HCT116 (cell line): ENCODE data around the gene BLOC1S3. TPM values are rescaled to one million over a fixed set of nuclear protein-coding genes. Genes with fewer than 3 reads are reported as not detected.

Experiments used
- ATAC-seq: fragments of 200-7000 bp; cut with Tn5 transposase; 2 replicates; pipeline ENCODE4 v1.9.1; 2020; ENCODE audit warnings: mild to moderate bottlenecking, moderate library complexity
- BruUV-seq: library from RNA; stranded (reverse); fragments of 400-500 nt; replicated peaks from 2 replicates; lab custom pipeline; 2021; lab: Mats Ljungman, UMichigan
- CTCF ChIA-PET: fragments of 300-600 bp; sonication (Branson Sonifier 250); formaldehyde crosslinking; loops from one replicate; lab custom pipeline; 2021; ENCODE audit warnings: antibody characterized with exemption; lab: Charles Lee
- POLR2A ChIA-PET: fragments of 300-600, 350-600 bp; sonication (Branson Sonifier 250); formaldehyde crosslinking; loops from one replicate; lab custom pipeline; 2021; ENCODE audit warnings: antibody characterized with exemption; lab: Charles Lee
- RAD21 ChIA-PET, 2 experiments: fragments of 300-600 bp; sonication (Branson Sonifier 250); formaldehyde crosslinking; loops; one replicate each; lab custom pipeline; 2023; ENCODE audit warnings: low total read pairs in 2 of 2; ENCODE audit not compliant: uncharacterized antibody in 2 of 2, unreplicated experiment in 2 of 2, low non-redundant PET in 1 of 2; lab: Charles Lee
- DNase-seq: peaks from one replicate; pipeline ENCODE4 v3.0.0-alpha.2; 2010; ENCODE audit warnings: low read depth, low spot score
- H2AFZ ChIP-seq: fragments of 200-600 bp; shearing (Covaris generic), sonication (generic); 2 replicates; pipeline ENCODE4 v1.6.1; 2017; ENCODE audit warnings: low read depth, mixed run types, mixed read lengths, antibody characterized with exemption, low read length; ENCODE audit not compliant: poor library complexity, severe bottlenecking
- H3K27ac ChIP-seq: 2 replicates; pipeline ENCODE4 v1.5.1; 2012; ENCODE audit warnings: low read depth, low read length
- H3K27me3 ChIP-seq: fragments of 200-600 bp; sonication (generic); 2 replicates; pipeline ENCODE4 v1.6.1; 2016; ENCODE audit warnings: mixed run types, low read length, mixed read lengths; ENCODE audit not compliant: insufficient read depth
- H3K36me3 ChIP-seq, 2 experiments: fragments of 200-500 bp in 1 of 2; fragments of 200-600 bp in 1 of 2; sonication (Bioruptor generic) in 1 of 2; sonication (generic) in 1 of 2; 2 replicates each; pipeline versions ENCODE4 v1.5.1 to v1.6.1; 2014 to 2016; ENCODE audit warnings: low read length in 2 of 2, inconsistent platforms in 1 of 2, mixed read lengths in 1 of 2, mixed run types in 1 of 2; ENCODE audit not compliant: insufficient read depth in 2 of 2, control insufficient read depth in 1 of 2
- H3K4me1 ChIP-seq, 2 experiments: fragments of 200-600 bp in 1 of 2; sonication (generic) in 1 of 2; 2 replicates each; pipeline versions ENCODE4 v1.5.1 to v1.6.1; 2012 to 2017; ENCODE audit warnings: low read length in 2 of 2, inconsistent platforms in 1 of 2, mild to moderate bottlenecking in 1 of 2, mixed read lengths in 1 of 2, mixed run types in 1 of 2, moderate library complexity in 1 of 2; ENCODE audit not compliant: insufficient read depth in 2 of 2, control insufficient read depth in 1 of 2
- H3K4me2 ChIP-seq: fragments of 200-600 bp; sonication (generic); 2 replicates; pipeline ENCODE4 v1.6.1; 2017; ENCODE audit warnings: mixed run types, low read length, mixed read lengths
- H3K4me3 ChIP-seq, 2 experiments: fragments of 200-600 bp in 1 of 2; sonication (generic) in 1 of 2; replicated peaks in 1 of 2; 2 replicates each; pipeline ENCODE4 v1.5.1; 2011 to 2016; ENCODE audit warnings: low read length in 2 of 2, control low read depth in 1 of 2, low read depth in 1 of 2, mild to moderate bottlenecking in 1 of 2, mixed read lengths in 1 of 2, mixed run types in 1 of 2
- H3K79me2 ChIP-seq: fragments of 200-600 bp; sonication (generic); 2 replicates; pipeline ENCODE4 v1.6.1; 2017; ENCODE audit warnings: mild to moderate bottlenecking, mixed run types, low read length, moderate library complexity, mixed read lengths; ENCODE audit not compliant: insufficient read depth
- H3K9ac ChIP-seq: fragments of 200-600 bp; sonication (generic); 2 replicates; pipeline ENCODE4 v1.6.1; 2016; ENCODE audit warnings: low read length, mixed read lengths
- H3K9me2 ChIP-seq: fragments of 200-600 bp; sonication (generic), shearing (Covaris generic); 2 replicates; pipeline ENCODE4 v1.6.1; 2017; ENCODE audit warnings: mixed run types, mild to moderate bottlenecking, moderate library complexity; ENCODE audit not compliant: insufficient read depth
- H3K9me3 ChIP-seq, 2 experiments: fragments of 200-500 bp in 1 of 2; fragments of 200-600 bp in 1 of 2; sonication (Bioruptor generic) in 1 of 2; sonication (generic) in 1 of 2; 2 replicates each; pipeline ENCODE4 v1.6.1; 2014 to 2017; ENCODE audit warnings: low read length in 2 of 2, mixed read lengths in 2 of 2, inconsistent platforms in 1 of 2, low read depth in 1 of 2, mild to moderate bottlenecking in 1 of 2, mixed run types in 1 of 2, moderate library complexity in 1 of 2; ENCODE audit not compliant: control insufficient read depth in 1 of 2, insufficient read depth in 1 of 2
- H4K20me1 ChIP-seq: fragments of 200-600 bp; sonication (generic), shearing (Covaris generic); 2 replicates; pipeline ENCODE4 v1.6.1; 2017; ENCODE audit warnings: mixed run types, mild to moderate bottlenecking, moderate library complexity; ENCODE audit not compliant: insufficient read depth
- CBX3 ChIP-seq: IDR thresholded peaks from 2 replicates; pipeline ENCODE4 v1.6.1; 2012; ENCODE audit warnings: low read depth
- EGR1 ChIP-seq: IDR thresholded peaks from 2 replicates; pipeline ENCODE4 v1.6.1; 2012; ENCODE audit warnings: low read depth
- EZH2phosphoT487 ChIP-seq: fragments of 200-600 bp; IDR thresholded peaks from 2 replicates; pipeline ENCODE4 v1.6.1; 2018; ENCODE audit warnings: antibody characterized with exemption, borderline replicate concordance
- TCF7L2 ChIP-seq: IDR thresholded peaks from 2 replicates; pipeline ENCODE4 v1.7.0; 2011; ENCODE audit warnings: borderline replicate concordance, inconsistent platforms; ENCODE audit not compliant: insufficient read depth, insufficient read length; ENCODE audit errors: extremely low read depth
- YY1 ChIP-seq: IDR thresholded peaks from 2 replicates; pipeline ENCODE4 v1.6.1; 2011; ENCODE audit warnings: low read length, low read depth, moderate library complexity, mild to moderate bottlenecking; ENCODE audit not compliant: insufficient replicate concordance; ENCODE audit errors: extremely low read depth
- ZFX ChIP-seq: fragments of 450-650 bp; IDR thresholded peaks from 2 replicates; pipeline ENCODE4 v1.6.1; 2017
- ZNF274 ChIP-seq: fragments of 200-500 bp; sonication (Bioruptor generic); IDR thresholded peaks from 2 replicates; pipeline ENCODE4 v1.6.1; 2014; ENCODE audit warnings: mild to moderate bottlenecking, low read depth, low read length, inconsistent platforms
- intact Hi-C: fragments of 100-400 bp; cut with micrococcal nuclease; formaldehyde crosslinking; loops from 2 replicates; pipeline ENCODE4 v1.10.0; 2022
- total RNA-seq: library from RNA; stranded (reverse); gene quantifications from one replicate; pipeline ENCODE4 v1.2.1, GENCODE V29; 2021; ENCODE audit not compliant: unreplicated experiment
- TF ChIP-seq, protein P1 (sequence below), 3 experiments: fragments of 200-600 bp in 1 of 3; sonication (generic) in 1 of 3; IDR thresholded peaks in 2 of 3; conservative IDR thresholded peaks in 1 of 3; 2 replicates each; pipeline ENCODE4 v1.5.1; 2012 to 2017; ENCODE audit warnings: low read depth in 2 of 3, low read length in 2 of 3, antibody characterized with exemption in 1 of 3, borderline replicate concordance in 1 of 3, control low read depth in 1 of 3, mild to moderate bottlenecking in 1 of 3, mixed read lengths in 1 of 3, mixed run types in 1 of 3, moderate library complexity in 1 of 3; ENCODE audit not compliant: insufficient read depth in 1 of 3

BLOC1S3 gene
- total RNA-seq, 1 experiment from 2014 or later, result 12.2 TPM

DNA sequence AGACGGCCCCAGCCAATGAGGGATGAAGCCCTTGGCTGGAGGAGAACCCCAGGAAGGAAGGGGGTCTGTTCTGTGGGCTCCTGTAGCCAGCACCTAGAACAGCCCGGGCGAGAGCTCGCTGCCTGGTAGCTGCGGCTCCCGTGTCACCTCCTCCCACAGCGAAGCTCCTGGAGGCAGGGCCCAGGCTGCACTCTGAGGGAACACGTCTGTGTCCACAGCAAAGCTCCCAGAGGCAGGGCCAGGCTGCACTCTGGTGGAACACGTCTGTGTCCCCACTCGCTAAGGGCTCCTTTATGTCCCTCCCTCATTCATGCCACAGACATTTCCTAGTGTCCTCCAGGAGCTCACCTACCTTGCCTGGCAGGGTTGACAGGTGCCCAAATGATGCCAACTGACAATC is 9.0 kb upstream of the BLOC1S3 start:
- no peaks in the 10 kb centered on the region for H3K9me2 ChIP-seq
- no peaks in the 10 kb centered on the region for H3K27me3 ChIP-seq
- ChIA-PET RAD21 (interaction anchor here in 1 of 2 experiments (0.9 kb wide), 1 partner anchor 15 kb away, joined by 3 read pairs; no protein-coding TSS in a partner anchor), CTCF (no interaction called here), POLR2A (no interaction called here)
- no peaks in the 10 kb centered on the region for H4K20me1 ChIP-seq
- ATAC-seq (no peak), DNase-seq (no peak)
- no peak overlapping the region for H3K4me2 ChIP-seq
- peaks cover 9 to 20% of the 10 kb centered on the region in 2 experiments for H3K4me1 ChIP-seq
- H3K4me3 ChIP-seq, result no peak overlapping the region
- H2AFZ ChIP-seq, result no peak overlapping the region
- H3K9ac ChIP-seq, result no peak overlapping the region
- H3K79me2 ChIP-seq, result no peaks in the 10 kb centered on the region
- intact Hi-C loops, result loop anchor here (10.0 kb wide), 1 partner anchor 75 kb away; the partner anchor contains the start of gene PPP1R37
- no peaks in the 10 kb centered on the region for H3K9me3 ChIP-seq
- TF ChIP-seq, protein P1, sequence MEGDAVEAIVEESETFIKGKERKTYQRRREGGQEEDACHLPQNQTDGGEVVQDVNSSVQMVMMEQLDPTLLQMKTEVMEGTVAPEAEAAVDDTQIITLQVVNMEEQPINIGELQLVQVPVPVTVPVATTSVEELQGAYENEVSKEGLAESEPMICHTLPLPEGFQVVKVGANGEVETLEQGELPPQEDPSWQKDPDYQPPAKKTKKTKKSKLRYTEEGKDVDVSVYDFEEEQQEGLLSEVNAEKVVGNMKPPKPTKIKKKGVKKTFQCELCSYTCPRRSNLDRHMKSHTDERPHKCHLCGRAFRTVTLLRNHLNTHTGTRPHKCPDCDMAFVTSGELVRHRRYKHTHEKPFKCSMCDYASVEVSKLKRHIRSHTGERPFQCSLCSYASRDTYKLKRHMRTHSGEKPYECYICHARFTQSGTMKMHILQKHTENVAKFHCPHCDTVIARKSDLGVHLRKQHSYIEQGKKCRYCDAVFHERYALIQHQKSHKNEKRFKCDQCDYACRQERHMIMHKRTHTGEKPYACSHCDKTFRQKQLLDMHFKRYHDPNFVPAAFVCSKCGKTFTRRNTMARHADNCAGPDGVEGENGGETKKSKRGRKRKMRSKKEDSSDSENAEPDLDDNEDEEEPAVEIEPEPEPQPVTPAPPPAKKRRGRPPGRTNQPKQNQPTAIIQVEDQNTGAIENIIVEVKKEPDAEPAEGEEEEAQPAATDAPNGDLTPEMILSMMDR (IDR thresholded peaks at IDR 0.05 in 2 of 3, conservative IDR thresholded peaks at IDR 0.05 in 1 of 3; ENCODE audit: borderline replicate concordance in 1 of 3, insufficient read depth in 1 of 3, low read depth in 2 of 3, low read length in 2 of 3), result no peak
- TF ChIP-seq YY1, result no peak
- no peak for TF ChIP-seq TCF7L2
- no peak for TF ChIP-seq CBX3
- TF ChIP-seq ZFX, result no peak
- no peak for TF ChIP-seq EGR1
- TF ChIP-seq ZNF274, result no peak
- TF ChIP-seq EZH2phosphoT487, result no peak
- TF ChIP-seq, all 23 proteins: peak for 0
- Histone ChIP-seq H3K36me3 (no peaks in the 10 kb centered on the region), H3K27ac (no peak overlapping the region)
- no TSS peak for BruUV-seq
